Mesenchymal stem cell (in vitro differentiated cells and primary cell): ENCODE data around the gene REPIN1.

Source experiments
- DNase-seq: peaks from one replicate; pipeline ENCODE4 v3.0.0-alpha.2; 2013
- H2AFZ ChIP-seq: one replicate; pipeline ENCODE4 v1.6.1; 2013; ENCODE audit warnings: low read depth, mild to moderate bottlenecking, control low read depth, inconsistent platforms, low read length, moderate library complexity
- H2AK5ac ChIP-seq: 2 replicates; pipeline ENCODE4 v1.6.1; 2013; ENCODE audit warnings: low read length, moderate library complexity, mild to moderate bottlenecking, inconsistent platforms; ENCODE audit not compliant: severe bottlenecking
- H2BK120ac ChIP-seq: one replicate; pipeline ENCODE4 v1.6.1; 2013; ENCODE audit warnings: low read depth, mild to moderate bottlenecking, inconsistent platforms, low read length, moderate library complexity
- H2BK12ac ChIP-seq, 2 experiments: one replicate each; pipeline ENCODE4 v1.6.1; 2013; ENCODE audit warnings: inconsistent platforms in 2 of 2, low read length in 2 of 2, mild to moderate bottlenecking in 2 of 2, moderate library complexity in 2 of 2, control low read depth in 1 of 2
- H2BK15ac ChIP-seq: one replicate; pipeline ENCODE4 v1.6.1; 2013; ENCODE audit warnings: mild to moderate bottlenecking, low read depth, inconsistent platforms; ENCODE audit not compliant: poor library complexity, severe bottlenecking
- H2BK5ac ChIP-seq: 2 replicates; pipeline ENCODE4 v1.6.1; 2013; ENCODE audit warnings: low read depth, mild to moderate bottlenecking, low read length, control low read depth, inconsistent platforms; ENCODE audit not compliant: poor library complexity, severe bottlenecking
- H3K14ac ChIP-seq, 2 experiments: one replicate each; pipeline ENCODE4 v1.6.1; 2013; ENCODE audit warnings: inconsistent platforms in 2 of 2, low read length in 2 of 2, control low read depth in 1 of 2, mild to moderate bottlenecking in 1 of 2, moderate library complexity in 1 of 2
- H3K18ac ChIP-seq, 2 experiments: one replicate each; pipeline ENCODE4 v1.6.1; 2013; ENCODE audit warnings: inconsistent platforms in 2 of 2, low read length in 2 of 2, control low read depth in 1 of 2, low read depth in 1 of 2, mild to moderate bottlenecking in 1 of 2
- H3K23ac ChIP-seq, 2 experiments: one replicate each; pipeline ENCODE4 v1.6.1; 2013; ENCODE audit warnings: inconsistent platforms in 2 of 2, low read length in 2 of 2, mild to moderate bottlenecking in 2 of 2, moderate library complexity in 2 of 2, control low read depth in 1 of 2
- H3K27ac ChIP-seq: 2 replicates; pipeline ENCODE4 v1.5.1; 2013; ENCODE audit warnings: mild to moderate bottlenecking, moderate library complexity, low read length, control low read depth, inconsistent platforms; ENCODE audit not compliant: poor library complexity, severe bottlenecking
- H3K27me3 ChIP-seq, 2 experiments: 2 replicates each; pipeline versions ENCODE4 v1.6.1 to v1.7.0; 2013; ENCODE audit warnings: low read length in 2 of 2, mild to moderate bottlenecking in 2 of 2, moderate library complexity in 2 of 2, control low read depth in 1 of 2, inconsistent platforms in 1 of 2; ENCODE audit not compliant: control insufficient read depth in 1 of 2, insufficient read depth in 1 of 2
- H3K36me3 ChIP-seq, 2 experiments: 2 replicates each; pipeline versions ENCODE4 v1.6.1 to v1.7.0; 2013; ENCODE audit warnings: low read length in 2 of 2, control low read depth in 1 of 2, inconsistent platforms in 1 of 2, low read depth in 1 of 2, mild to moderate bottlenecking in 1 of 2; ENCODE audit not compliant: insufficient read depth in 2 of 2, control insufficient read depth in 1 of 2
- H3K4ac ChIP-seq, 2 experiments: one replicate each; pipeline ENCODE4 v1.6.1; 2013; ENCODE audit warnings: inconsistent platforms in 2 of 2, low read length in 2 of 2, mild to moderate bottlenecking in 2 of 2, moderate library complexity in 2 of 2, control low read depth in 1 of 2, low read depth in 1 of 2
- H3K4me1 ChIP-seq: 2 replicates; pipeline ENCODE4 v1.6.1; 2013; ENCODE audit warnings: low read depth, low read length, control low read depth; ENCODE audit not compliant: control insufficient read depth, insufficient read depth
- H3K4me2 ChIP-seq: 2 replicates; pipeline ENCODE4 v1.6.1; 2013; ENCODE audit warnings: low read length, mild to moderate bottlenecking, inconsistent platforms; ENCODE audit not compliant: poor library complexity, severe bottlenecking
- H3K4me3 ChIP-seq, 2 experiments: 2 replicates each; pipeline versions ENCODE4 v1.5.1 to v1.7.0; 2013; ENCODE audit warnings: low read length in 2 of 2, mild to moderate bottlenecking in 2 of 2, control low read depth in 1 of 2, low read depth in 1 of 2; ENCODE audit not compliant: insufficient read depth in 1 of 2
- H3K79me1 ChIP-seq: replicated peaks from 2 replicates; pipeline ENCODE4 v1.6.1; 2013; ENCODE audit warnings: mild to moderate bottlenecking, control low read depth, low read length, inconsistent platforms; ENCODE audit not compliant: poor library complexity, severe bottlenecking
- H3K9ac ChIP-seq: 2 replicates; pipeline ENCODE4 v1.7.0; 2013; ENCODE audit warnings: mild to moderate bottlenecking, low read length, moderate library complexity
- H3K9me3 ChIP-seq: 2 replicates; pipeline ENCODE4 v1.7.0; 2013; ENCODE audit warnings: mild to moderate bottlenecking, low read length; ENCODE audit not compliant: control insufficient read depth
- H4K8ac ChIP-seq: one replicate; pipeline ENCODE4 v1.6.1; 2013; ENCODE audit warnings: inconsistent platforms, mild to moderate bottlenecking, low read length, moderate library complexity
- H4K91ac ChIP-seq: one replicate; pipeline ENCODE4 v1.6.1; 2013; ENCODE audit warnings: mild to moderate bottlenecking, low read length, inconsistent platforms
- WGBS: methylation state at CpG from one replicate; pipeline ENCODE4 v1.1.7; 2013; ENCODE audit warnings: mixed read lengths; 5-methylcytosine and 5-hydroxymethylcytosine counted together

The REPIN1 gene

DNA sequence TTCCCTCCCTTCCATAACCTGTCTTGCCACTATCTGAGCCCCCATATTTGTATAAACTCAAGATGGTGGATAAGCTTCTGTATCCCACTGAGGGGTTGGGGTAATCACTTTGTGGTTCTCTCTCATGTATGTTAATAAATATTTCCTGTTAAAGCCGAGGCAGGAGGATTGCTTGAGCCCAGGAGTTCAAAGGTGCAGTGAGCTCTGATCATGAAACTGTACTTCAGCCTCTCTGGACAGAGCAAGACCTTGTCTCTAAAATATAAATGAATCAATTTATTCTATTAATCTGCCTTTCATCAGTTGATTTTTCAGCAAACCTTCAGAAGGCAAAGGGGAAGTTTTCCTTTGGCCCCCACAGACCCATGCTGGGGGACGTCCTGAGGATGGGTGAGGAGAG is 25.4 kb upstream of the REPIN1 start:
- no peaks in the 10 kb centered on the region for H3K79me1 ChIP-seq
- DNase-seq: no peak

DNA sequence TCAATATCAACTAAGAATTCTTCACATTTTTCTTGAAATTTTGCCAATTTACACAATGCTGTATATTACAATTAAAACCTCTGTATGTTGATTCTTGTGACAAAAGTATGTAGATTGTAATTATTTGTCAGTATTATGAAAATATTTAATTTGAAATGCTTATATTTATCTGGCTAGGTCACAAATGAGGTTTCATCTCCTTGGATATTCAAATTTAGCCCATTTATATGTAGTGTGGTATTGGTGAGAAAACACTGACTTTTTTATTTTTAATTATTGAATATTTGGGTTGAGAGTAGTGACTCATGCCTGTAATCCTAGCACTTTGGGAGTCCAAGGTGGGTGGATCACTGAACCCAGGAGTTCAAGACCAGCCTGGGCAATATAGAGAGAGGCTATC is 24.3 kb upstream of the REPIN1 start:
- H2AFZ ChIP-seq: no peak overlapping the region
- H2BK5ac ChIP-seq: no peak overlapping the region
- no peak overlapping the region for H3K18ac ChIP-seq
- H3K14ac ChIP-seq: no peak overlapping the region
- peaks cover 49 to 58% of the 10 kb centered on the region in 2 experiments for H3K27me3 ChIP-seq
- no peak overlapping the region for H3K27ac ChIP-seq
- no peaks in the 10 kb centered on the region for H3K79me1 ChIP-seq
- DNase-seq: no peak
- no peak overlapping the region for H2BK12ac ChIP-seq
- H3K4ac ChIP-seq: no peak overlapping the region
- no peak overlapping the region for H3K23ac ChIP-seq
- no peak overlapping the region for H4K8ac ChIP-seq
- peaks cover 34% of the 10 kb centered on the region for H3K9me3 ChIP-seq
- H3K36me3 ChIP-seq: no peaks in the 10 kb centered on the region
- H2AK5ac ChIP-seq: no peak overlapping the region
- H2BK120ac ChIP-seq: no peak overlapping the region
- H3K4me3 ChIP-seq: no peak overlapping the region
- peaks cover 18% of the 10 kb centered on the region for H3K4me1 ChIP-seq
- no peak overlapping the region for H2BK15ac ChIP-seq
- no peak overlapping the region for H4K91ac ChIP-seq
- H3K4me2 ChIP-seq: no peak overlapping the region
- H3K9ac ChIP-seq: no peak overlapping the region

More for the DNA sequence above, 25.4 kb upstream of the REPIN1 start:
- Histone ChIP-seq H3K18ac (no peak overlapping the region), H2BK12ac (no peak overlapping the region), H2BK15ac (no peak overlapping the region), H2BK5ac (no peak overlapping the region), H3K4ac (no peak overlapping the region), H3K27ac (no peak overlapping the region), H2AK5ac (no peak overlapping the region), H3K4me2 (no peak overlapping the region), H3K4me1 (peaks cover 22% of the 10 kb centered on the region), H3K14ac (no peak overlapping the region), H3K36me3 (no peaks in the 10 kb centered on the region), H3K27me3 (peaks cover 56 to 68% of the 10 kb centered on the region in 2 experiments), H3K9ac (no peak overlapping the region), H4K8ac (no peak overlapping the region), H3K4me3 (no peak overlapping the region), H2BK120ac (no peak overlapping the region), H4K91ac (no peak overlapping the region), H3K23ac (no peak overlapping the region), H2AFZ (no peak overlapping the region), H3K9me3 (peaks cover 34% of the 10 kb centered on the region)
- 70% methylated on average over 2 of the region's 2 CpGs for WGBS

DNA sequence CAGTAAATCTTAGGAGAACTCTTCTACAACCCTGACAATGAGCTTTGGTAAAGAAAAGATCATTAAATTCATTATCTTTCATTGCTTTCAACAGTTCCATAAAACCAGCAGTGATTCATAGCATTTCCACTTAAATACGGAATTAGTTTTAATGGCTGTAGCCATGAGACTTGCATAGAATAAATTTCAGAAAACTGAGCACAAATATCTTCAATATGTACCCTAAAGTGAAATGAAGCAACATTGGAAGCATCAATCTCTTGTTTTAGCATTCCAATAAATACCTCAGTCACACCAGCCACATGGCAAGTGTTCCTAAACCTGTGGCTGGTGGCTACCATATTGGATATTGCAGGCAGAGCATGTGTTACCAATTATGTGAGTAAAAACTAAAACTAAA is 23.6 kb upstream of the REPIN1 start:
- H3K79me1 ChIP-seq: no peaks in the 10 kb centered on the region
- H3K23ac ChIP-seq: no peak overlapping the region
- H2AK5ac ChIP-seq: no peak overlapping the region
- no peak overlapping the region for H3K27ac ChIP-seq
- H3K36me3 ChIP-seq: no peaks in the 10 kb centered on the region
- H3K14ac ChIP-seq: no peak overlapping the region
- no peak overlapping the region for H3K4me2 ChIP-seq
- H4K8ac ChIP-seq: no peak overlapping the region
- H4K91ac ChIP-seq: no peak overlapping the region
- H3K18ac ChIP-seq: no peak overlapping the region
- H2BK15ac ChIP-seq: no peak overlapping the region
- no peak overlapping the region for H2AFZ ChIP-seq
- H2BK120ac ChIP-seq: no peak overlapping the region
- H2BK5ac ChIP-seq: no peak overlapping the region
- H3K4me1 ChIP-seq: peaks cover 12% of the 10 kb centered on the region
- no peak overlapping the region for H3K9ac ChIP-seq
- no peak for DNase-seq
- H3K27me3 ChIP-seq: peaks cover 43 to 51% of the 10 kb centered on the region in 2 experiments
- WGBS: 100% methylated on average over 1 of the region's 1 CpG
- H2BK12ac ChIP-seq: no peak overlapping the region
- H3K9me3 ChIP-seq: peaks cover 34% of the 10 kb centered on the region
- H3K4ac ChIP-seq: no peak overlapping the region
- no peak overlapping the region for H3K4me3 ChIP-seq

DNA sequence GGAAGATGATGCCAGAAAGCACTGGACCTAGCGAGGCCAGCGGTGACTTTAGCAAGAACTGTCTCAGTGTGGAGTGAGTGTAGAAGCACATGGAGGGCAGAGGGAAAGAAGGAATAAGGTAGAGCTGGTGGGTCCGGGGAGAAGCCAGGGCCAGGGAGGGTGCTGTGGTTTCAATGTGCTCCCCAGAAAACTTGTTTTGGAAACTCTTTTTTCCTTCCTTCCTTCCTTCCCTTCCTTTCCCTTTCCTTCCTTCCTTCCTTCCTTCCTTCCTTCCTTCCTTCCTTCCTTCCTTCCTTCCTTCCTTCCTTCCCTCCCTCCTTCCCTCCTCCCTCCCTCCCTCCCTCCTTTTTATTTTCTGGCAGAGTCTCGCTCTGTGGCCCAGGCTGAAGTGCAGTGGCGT is 21.7 kb upstream of the REPIN1 start:
- Histone ChIP-seq H3K4ac (no peak overlapping the region), H2AFZ (peak overlapping the region; percentile 18), H2BK12ac (no peak overlapping the region), H2AK5ac (no peak overlapping the region), H3K4me3 (no peak overlapping the region), H3K9ac (no peak overlapping the region), H3K27ac (no peak overlapping the region), H3K36me3 (no peaks in the 10 kb centered on the region), H4K8ac (no peak overlapping the region), H3K79me1 (no peaks in the 10 kb centered on the region), H4K91ac (no peak overlapping the region), H3K9me3 (peaks cover 33% of the 10 kb centered on the region), H2BK15ac (no peak overlapping the region), H3K18ac (no peak overlapping the region), H2BK5ac (no peak overlapping the region), H3K23ac (no peak overlapping the region), H2BK120ac (no peak overlapping the region), H3K27me3 (peaks cover 29 to 33% of the 10 kb centered on the region in 2 experiments), H3K4me1 (no peaks in the 10 kb centered on the region), H3K4me2 (no peak overlapping the region), H3K14ac (no peak overlapping the region)
- WGBS: 98% methylated on average over 4 of the region's 5 CpGs
- no peak for DNase-seq
